Panc1 (cell line): Measurements from ENCODE around the gene KCNJ9.

ENCODE experiments used
- CTCF ChIP-seq: fragments of 450-650 bp; IDR thresholded peaks from 2 replicates; pipeline ENCODE4 v1.5.1; 2017; ENCODE audit warnings: mild to moderate bottlenecking
- POLR2AphosphoS5 ChIP-seq: IDR thresholded peaks from 2 replicates; pipeline ENCODE4 v1.6.1; 2012; ENCODE audit warnings: mild to moderate bottlenecking, low read depth, low read length, moderate library complexity

GRCh38 chr1:160045653-160046052 lies 35.7 kb upstream of the KCNJ9 start:
- no peak for TF ChIP-seq CTCF
- no peak for TF ChIP-seq POLR2AphosphoS5
